Left renal pelvis (tissue), 4 donors: ENCODE results near the gene ABLIM3. TPM values are rescaled to one million over a fixed set of nuclear protein-coding genes. Genes with fewer than 3 reads are reported as not detected.
A peak's percentile ranks its signal among the peaks of the same experiment; 100 is the strongest.

ENCODE experiments used
- DNase-seq, 4 donors: peaks; one replicate each; pipeline ENCODE4 v3.0.0-alpha.2; 2013; ENCODE audit warnings: low read depth in 4 of 4, low spot score in 3 of 4
- polyA plus RNA-seq, 4 donors: library from polyadenylated mRNA; unstranded; fragments of 120-200 nt; gene quantifications; one replicate each; pipeline ENCODE4 v1.2.1, GENCODE V29; 2013; ENCODE audit not compliant: insufficient read length in 4 of 4

The ABLIM3 gene
- polyA plus RNA-seq = 1 to 10 TPM; 1.3 to 7.6 (median 2.2) TPM

- peak in 1 of 4 donors; percentile 32 for DNase-seq
Observed at GRCh38 chr5:149141224-149141956, at the start of gene ABLIM3. ABLIM3 (plus strand) TSS chr5:149141493; CDS start chr5:149142096, 603 bp downstream.

- DNase-seq = no peak
Observed at GRCh38 chr5:149093625-149094024, 47.7 kb upstream of the ABLIM3 start.

- DNase-seq = no peak
Observed at GRCh38 chr5:149094996-149095395, 46.3 kb upstream of the ABLIM3 start.

DNA sequence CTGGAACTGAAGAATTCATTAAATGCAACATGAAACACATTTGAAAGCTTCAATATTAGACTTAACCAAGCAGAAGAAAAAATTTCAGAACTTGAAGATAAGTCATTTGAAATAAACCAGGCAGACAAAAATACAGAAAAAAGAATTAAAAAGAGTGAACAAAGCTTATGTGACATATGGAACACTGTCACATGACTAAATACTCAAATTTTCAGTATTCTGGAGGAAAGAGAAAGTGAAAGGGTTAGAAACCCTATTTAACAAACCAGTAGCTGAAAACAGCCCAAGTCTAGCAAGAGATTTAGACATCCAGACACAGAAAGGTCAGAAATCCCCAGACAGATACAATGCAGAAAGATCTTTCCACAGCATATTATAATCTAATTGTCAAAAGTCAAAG lies 41.4 kb upstream of the ABLIM3 start:
- no peak for DNase-seq

DNA sequence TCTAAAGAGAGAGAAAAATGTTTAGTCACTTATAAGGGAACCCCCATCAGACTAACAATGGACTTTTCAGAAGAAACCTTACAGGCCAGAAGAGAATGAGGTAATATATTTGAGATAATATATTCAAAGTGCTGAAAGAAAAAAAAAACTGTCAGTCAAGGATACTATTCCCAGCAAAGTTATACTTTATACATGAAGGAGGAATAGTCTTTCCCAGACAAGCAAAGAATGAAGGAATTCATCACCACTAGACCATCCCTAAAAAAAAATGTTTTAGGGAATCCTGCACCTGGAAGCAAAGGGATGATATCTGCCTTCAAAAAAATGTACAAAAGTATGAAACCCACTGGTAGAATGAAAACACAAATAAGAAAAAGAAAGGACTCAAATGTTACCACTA lies 41.0 kb upstream of the ABLIM3 start:
- no peak for DNase-seq

DNA sequence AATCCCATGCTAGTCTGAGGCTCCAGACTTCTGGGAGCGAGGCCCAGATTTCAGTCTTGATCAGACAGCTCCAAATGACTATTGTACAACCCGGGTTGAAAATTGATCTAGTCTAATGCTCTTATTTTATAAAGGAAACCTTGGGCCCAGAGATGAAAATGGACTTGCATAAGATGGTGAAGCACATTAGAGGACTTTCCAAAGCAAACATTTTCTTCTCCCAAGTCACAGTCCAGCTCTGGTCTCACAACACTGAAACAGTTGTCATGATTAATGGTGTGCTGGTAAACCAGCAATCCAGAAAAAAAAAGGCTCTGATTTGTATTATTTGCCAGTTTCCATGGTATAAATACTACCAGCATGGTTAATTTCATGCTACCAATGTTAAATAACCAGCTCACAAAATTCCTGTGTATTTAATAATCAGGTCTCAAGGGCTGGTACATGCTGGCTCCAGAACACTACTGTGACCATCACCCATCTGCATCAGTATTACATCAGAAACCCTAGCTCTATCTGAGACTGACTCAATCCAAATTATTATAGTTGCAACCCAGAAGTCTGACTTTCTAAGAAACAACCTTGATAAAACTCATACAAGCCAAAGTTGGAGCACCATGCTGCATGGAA lies 32.5 kb upstream of the ABLIM3 start:
- no peak for DNase-seq

GRCh38 chr5:149110406-149110805 lies 30.9 kb upstream of the ABLIM3 start:
- DNase-seq = no peak

GRCh38 chr5:149113669-149114068 lies 27.6 kb upstream of the ABLIM3 start:
- no peak for DNase-seq

DNA sequence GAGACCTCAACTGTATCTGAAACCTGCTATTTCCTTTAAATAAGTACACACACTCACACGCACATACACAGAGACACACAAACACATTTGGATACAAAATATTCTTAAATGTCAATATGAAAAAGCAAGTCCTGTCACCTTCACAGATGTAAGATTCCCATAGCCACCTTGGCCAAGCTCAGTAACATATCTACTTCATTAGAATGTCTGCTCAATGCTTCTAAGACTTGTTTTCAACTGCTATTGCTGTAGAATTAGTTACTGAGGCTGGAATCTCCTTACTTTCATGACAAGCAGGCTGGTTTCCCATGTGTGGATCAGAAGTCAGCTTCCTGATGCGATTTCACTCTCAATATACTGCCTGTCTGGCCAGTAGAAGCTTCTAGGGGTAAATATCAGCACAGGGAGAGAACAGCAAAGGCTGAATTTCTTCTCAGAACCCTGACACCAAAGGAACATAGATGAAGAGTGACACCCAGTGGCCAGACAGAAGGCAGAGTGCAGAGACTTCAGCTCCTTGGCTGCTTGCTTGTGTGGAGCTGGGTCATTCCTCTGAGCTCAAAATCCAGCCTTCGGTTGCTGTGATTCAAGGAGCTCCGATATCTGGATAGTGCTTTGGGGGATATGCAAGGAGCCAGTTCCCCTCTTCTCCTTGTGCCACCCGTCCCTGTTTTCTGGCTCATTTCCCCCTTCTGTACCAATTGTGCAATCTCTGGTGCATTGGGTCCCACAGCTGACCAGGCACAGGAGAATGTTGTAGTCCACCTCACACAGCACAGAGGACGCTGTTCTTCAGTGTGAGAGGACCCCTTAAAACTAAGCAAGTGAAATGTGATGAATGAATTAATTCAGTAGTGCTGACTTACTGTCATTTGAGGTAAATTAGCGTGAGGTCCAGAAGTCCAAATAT lies 26.6 kb upstream of the ABLIM3 start:
- DNase-seq = peak; percentile 31 to 56 (median 47)

- no peak for DNase-seq
Observed at GRCh38 chr5:149117970-149118369, 23.3 kb upstream of the ABLIM3 start.

- DNase-seq = no peak
Observed at GRCh38 chr5:149118463-149118862, 22.8 kb upstream of the ABLIM3 start.

- no peak for DNase-seq
Observed at GRCh38 chr5:149121145-149121544, 20.1 kb upstream of the ABLIM3 start.

DNA sequence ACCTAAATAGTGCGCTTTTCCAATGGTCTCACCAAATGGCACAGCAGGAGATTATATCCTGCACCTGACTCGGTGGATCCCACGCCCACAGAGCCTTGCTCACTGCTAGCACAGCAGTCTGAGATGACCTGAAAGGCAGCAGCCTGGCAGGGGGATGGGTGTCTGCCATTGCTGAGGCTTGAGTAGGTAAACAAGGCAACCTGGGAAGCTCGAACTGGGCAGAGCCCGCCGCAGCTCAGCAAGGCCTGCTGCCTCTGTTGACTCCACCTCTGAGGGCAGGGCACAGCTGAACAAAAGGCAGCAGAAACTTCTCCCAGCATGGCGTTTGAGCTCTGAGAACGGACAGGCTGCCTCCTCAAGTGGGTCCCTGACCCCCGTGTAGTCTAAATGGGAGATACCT lies 18.1 kb upstream of the ABLIM3 start:
- DNase-seq = no peak

GRCh38 chr5:149125386-149125891 lies 15.9 kb upstream of the ABLIM3 start:
- no peak for DNase-seq

DNA sequence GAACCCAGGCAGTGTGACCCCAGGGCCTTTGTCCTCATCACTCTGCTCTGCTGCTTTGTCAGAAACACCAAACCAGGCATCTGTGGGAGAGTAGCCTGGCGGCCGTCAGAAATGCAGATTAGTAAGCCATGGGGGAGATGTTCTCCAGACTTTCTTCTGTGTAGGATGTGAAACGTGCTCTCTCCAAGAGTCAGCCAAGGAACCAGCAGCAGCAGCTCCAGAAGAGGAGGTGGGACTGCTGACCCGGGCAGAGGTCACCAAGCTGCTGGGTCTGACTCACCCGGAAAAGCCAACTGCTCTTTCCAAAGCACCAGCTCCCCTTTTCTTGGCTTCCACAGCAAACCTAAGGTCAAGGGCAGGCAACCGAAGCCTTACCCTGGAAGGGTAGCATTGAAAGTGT lies 14.4 kb upstream of the ABLIM3 start:
- DNase-seq = no peak

- DNase-seq = no peak
Observed at GRCh38 chr5:149127394-149127955, 13.8 kb upstream of the ABLIM3 start.

DNA sequence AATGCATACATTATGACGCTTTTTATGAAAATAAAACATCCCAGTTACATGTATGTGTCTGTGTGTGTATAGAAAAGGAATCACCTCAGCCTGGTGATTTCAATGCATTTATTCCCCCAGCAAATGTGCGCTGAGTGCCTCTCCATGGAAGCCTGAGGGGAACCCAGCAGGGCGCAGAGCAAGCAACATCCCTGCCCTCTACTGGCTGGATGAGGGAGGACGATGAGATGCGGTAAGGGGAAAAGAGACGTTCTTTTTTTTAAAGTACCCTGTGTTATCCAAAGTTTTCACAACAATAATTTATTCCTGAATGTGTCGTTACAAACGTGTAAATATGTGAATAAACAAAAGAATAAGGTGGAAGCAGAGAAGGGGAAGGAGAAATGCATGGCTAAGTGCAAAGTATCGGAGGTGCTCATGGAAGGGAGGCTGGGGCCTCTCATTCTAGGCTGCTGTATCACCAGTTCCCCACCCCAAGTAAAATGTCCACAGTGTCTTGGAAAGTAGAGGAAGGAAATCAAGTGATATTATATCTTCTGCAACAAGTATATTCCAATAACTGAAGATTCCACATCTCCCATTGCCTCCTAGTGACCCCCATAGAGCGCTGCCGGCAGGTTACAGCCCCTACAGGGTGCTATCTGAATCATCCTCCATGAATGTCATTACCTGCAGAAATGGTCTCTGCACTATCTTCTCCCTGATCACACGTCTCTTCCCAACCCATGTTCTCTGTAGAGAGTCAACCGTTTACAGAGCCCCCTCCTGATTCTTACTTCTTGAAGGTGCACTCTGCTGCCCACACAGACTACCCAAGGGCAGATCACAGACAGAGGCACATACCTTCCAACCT lies 13.0 kb upstream of the ABLIM3 start:
- no peak for DNase-seq

- DNase-seq = no peak
Observed at GRCh38 chr5:149129181-149129580, 12.1 kb upstream of the ABLIM3 start.

DNA sequence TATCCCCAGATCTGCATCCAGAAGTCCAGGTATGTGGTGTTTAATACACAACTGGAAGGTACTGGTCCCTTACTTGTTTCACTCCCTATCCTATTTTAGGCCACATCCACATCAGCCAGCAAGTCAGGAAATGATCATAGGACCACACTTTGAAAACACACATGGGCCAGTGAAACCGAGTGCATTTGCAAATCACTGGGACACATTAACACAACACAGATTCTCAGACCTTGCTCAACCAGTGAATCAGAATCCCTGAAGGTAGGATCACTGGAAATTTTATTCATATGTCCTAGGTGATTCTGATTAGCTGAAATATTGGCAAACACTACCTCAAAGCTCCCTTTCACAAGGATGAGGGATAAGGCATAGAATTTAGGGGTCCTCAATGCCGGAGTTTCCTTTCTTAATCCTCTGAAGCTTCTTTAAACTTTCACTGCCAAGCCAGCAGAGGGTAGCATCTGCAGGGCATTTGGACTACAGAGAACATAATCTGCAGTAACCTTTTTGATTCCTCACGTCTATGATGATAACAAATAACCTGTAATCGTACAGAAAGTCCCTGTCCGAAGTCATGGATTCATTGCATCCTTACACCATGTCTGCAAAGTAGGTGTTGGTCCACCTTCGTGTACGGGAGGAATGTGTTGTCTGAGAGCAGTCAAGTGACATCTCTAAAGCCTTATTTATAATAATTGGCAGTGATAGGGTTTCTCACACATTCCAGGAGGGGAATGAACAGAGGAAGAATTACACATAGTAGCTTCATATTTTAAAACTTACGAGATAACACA lies 11.0 kb upstream of the ABLIM3 start:
- no peak for DNase-seq
